HepG2 (cell line): ENCODE measurements around the gene HHATL. TPM values are rescaled to one million over a fixed set of nuclear protein-coding genes. Genes with fewer than 3 reads are reported as not detected.

Experiments
- ATAC-seq: fragments of 200-7000 bp; cut with Tn5 transposase; 3 replicates; pipeline ENCODE4 v1.9.1; 2020; ENCODE audit warnings: mild to moderate bottlenecking, moderate library complexity
- BruUV-seq: library from RNA; stranded (reverse); fragments of 400-500 nt; replicated peaks from 2 replicates; lab custom pipeline; 2021; lab: Mats Ljungman, UMichigan
- CTCF ChIA-PET: fragments of 300-600 bp; formaldehyde crosslinking; extraction: SDS; loops from one replicate; lab custom pipeline; 2021; ENCODE audit warnings: low total read pairs, inconsistent platforms, low intra/inter-chr PET ratio; lab: Yijun Ruan, JAX
- POLR2A ChIA-PET: fragments of 350-600 bp; sonication (Branson Sonifier 250); formaldehyde crosslinking; loops from one replicate; lab custom pipeline; 2020; ENCODE audit warnings: antibody characterized with exemption, inconsistent platforms; lab: Yijun Ruan, JAX
- DNase-seq: peaks from one replicate; pipeline ENCODE4 v3.0.0-alpha.2; 2015; ENCODE audit warnings: low spot score
- FAIRE-seq: peaks from 3 replicates; lab custom pipeline; 2011; peaks lifted over from hg19 to GRCh38; lab: Jason Lieb, UNC
- H2AFZ ChIP-seq: one replicate; pipeline ENCODE4 v1.6.1; 2011; ENCODE audit warnings: low read length, inconsistent platforms
- H3K27ac ChIP-seq: fragments of 300-600 bp; 3 replicates; pipeline ENCODE4 v1.8.0; 2011; ENCODE audit warnings: mixed run types, mild to moderate bottlenecking, mixed read lengths, low read length, inconsistent platforms; ENCODE audit not compliant: insufficient read depth; ENCODE audit errors: extremely low read length
- H3K27me3 ChIP-seq, 2 experiments: fragments of 200-600 bp in 1 of 2; 2 replicates in 1 of 2; 3 replicates in 1 of 2; pipeline versions ENCODE4 v1.6.0 to v1.8.0; 2011; ENCODE audit warnings: low read length in 2 of 2, mild to moderate bottlenecking in 2 of 2, moderate library complexity in 2 of 2, inconsistent platforms in 1 of 2; ENCODE audit not compliant: insufficient read depth in 2 of 2, control insufficient read depth in 1 of 2
- H3K36me3 ChIP-seq, 2 experiments: fragments of 200-600 bp in 1 of 2; replicated peaks in 1 of 2; 2 replicates in 1 of 2; 3 replicates in 1 of 2; pipeline versions ENCODE4 v1.5.1 to v1.8.0; 2011; ENCODE audit warnings: low read length in 2 of 2, inconsistent platforms in 1 of 2; ENCODE audit not compliant: insufficient read depth in 2 of 2, control insufficient read depth in 1 of 2
- H3K4me1 ChIP-seq: 2 replicates; pipeline ENCODE4 v1.5.1; 2012; ENCODE audit warnings: low read length, inconsistent platforms; ENCODE audit not compliant: insufficient read depth
- H3K4me2 ChIP-seq: 2 replicates; pipeline ENCODE4 v1.6.0; 2011; ENCODE audit warnings: low read depth, low read length, inconsistent platforms
- H3K4me3 ChIP-seq, 3 experiments: fragments of 200-600 bp in 1 of 3; sonication (generic), shearing (Covaris generic) in 1 of 3; replicated peaks in 1 of 3; 2 replicates each; pipeline ENCODE4 v1.5.1; 2011 to 2016; ENCODE audit warnings: low read length in 3 of 3, inconsistent platforms in 2 of 3, low read depth in 2 of 3, mild to moderate bottlenecking in 2 of 3, control low read depth in 1 of 3, mixed read lengths in 1 of 3; ENCODE audit not compliant: insufficient read depth in 1 of 3
- H3K79me2 ChIP-seq: one replicate; pipeline ENCODE4 v1.6.1; 2011; ENCODE audit warnings: low read length, inconsistent platforms; ENCODE audit not compliant: insufficient read depth
- H3K9ac ChIP-seq: 2 replicates; pipeline ENCODE4 v1.6.0; 2011; ENCODE audit warnings: mild to moderate bottlenecking, low read depth, low read length, inconsistent platforms; ENCODE audit not compliant: insufficient read depth
- H3K9me3 ChIP-seq: 2 replicates; pipeline ENCODE4 v1.5.1; 2012; ENCODE audit warnings: mild to moderate bottlenecking, low read length
- H4K20me1 ChIP-seq: 2 replicates; pipeline ENCODE4 v1.6.0; 2011; ENCODE audit warnings: inconsistent platforms, mild to moderate bottlenecking, low read length, moderate library complexity; ENCODE audit not compliant: insufficient read depth
- FOSL2 ChIP-seq: sonication (generic); formaldehyde crosslinking; IDR thresholded peaks from 2 replicates; pipeline ENCODE4 v1.4.0; 2020; ENCODE audit warnings: missing genetic modification reagents
- HNF4G ChIP-seq, 2 experiments: sonication (generic) in 1 of 2; formaldehyde crosslinking in 1 of 2; IDR thresholded peaks; 2 replicates each; pipeline versions ENCODE4 v1.4.0 to v1.6.1; 2011 to 2020; ENCODE audit warnings: borderline replicate concordance in 2 of 2, low read depth in 2 of 2, mild to moderate bottlenecking in 2 of 2, low read length in 1 of 2, missing genetic modification reagents in 1 of 2, moderate library complexity in 1 of 2
- PTBP1 ChIP-seq: fragments of 200-400 bp; formaldehyde crosslinking; IDR thresholded peaks from 2 replicates; pipeline ENCODE4 v1.6.1; 2018; ENCODE audit warnings: low read length, low read depth; ENCODE audit not compliant: poor library complexity, severe bottlenecking
- ZNF263 ChIP-seq: sonication (generic); formaldehyde crosslinking; IDR thresholded peaks from 2 replicates; pipeline ENCODE4 v1.4.0; 2020; ENCODE audit warnings: missing genetic modification reagents
- ZNF350 ChIP-seq: sonication (generic); formaldehyde crosslinking; IDR thresholded peaks from 2 replicates; pipeline ENCODE4 v1.4.0; 2020; ENCODE audit warnings: mild to moderate bottlenecking, low read depth, missing genetic modification reagents, borderline replicate concordance
- ZNF556 ChIP-seq: sonication (generic); formaldehyde crosslinking; IDR thresholded peaks from 2 replicates; pipeline ENCODE4 v1.4.0; 2020; ENCODE audit warnings: mild to moderate bottlenecking, missing genetic modification reagents, borderline replicate concordance
- ZNF615 ChIP-seq: sonication (generic); formaldehyde crosslinking; IDR thresholded peaks from 2 replicates; pipeline ENCODE4 v1.5.0; 2020; ENCODE audit warnings: mild to moderate bottlenecking, missing genetic modification reagents, borderline replicate concordance
- ZNF674 ChIP-seq: sonication (generic); formaldehyde crosslinking; IDR thresholded peaks from 2 replicates; pipeline ENCODE4 v1.5.0; 2020; ENCODE audit warnings: low read depth, mild to moderate bottlenecking, missing genetic modification reagents
- WGBS: methylation state at CpG from one replicate; pipeline ENCODE4 v1.1.6; 2017; ENCODE audit warnings: low lambda C conversion rate; 5-methylcytosine and 5-hydroxymethylcytosine counted together
- in situ Hi-C: cut with HindIII; loops from 2 replicates; pipeline ENCODE4 v1.10.0; 2017; ENCODE audit warnings: low pct_unique_long_range_greater_than_20kb; ENCODE audit not compliant: extremely low pct_ligation_motif_present
- intact Hi-C: fragments of 100-400 bp; cut with micrococcal nuclease; formaldehyde crosslinking; loops from one replicate; pipeline ENCODE4 v1.10.0; 2022; ENCODE audit not compliant: unreplicated experiment
- polyA plus RNA-seq, 8 experiments: library from polyadenylated mRNA; depleted of rRNA in 3 of 8; stranded (reverse) in 7 of 8; unstranded in 1 of 8; fragments of >200 nt; fragmentation: Illumina TruSeq in 4 of 8; extraction: Trizol in 4 of 8; gene quantifications; 2 replicates each; pipeline versions ENCODE4 v1.2.1 to v1.2.3, GENCODE V29; 2011 to 2016; ENCODE audit warnings: low read depth in 4 of 8, missing spikeins in 1 of 8, mixed read lengths in 1 of 8; ENCODE audit not compliant: insufficient read depth in 1 of 8
- total RNA-seq, 5 experiments: library from RNA; depleted of rRNA; stranded (reverse); fragments of >200 nt; fragmentation: Illumina TruSeq; extraction: Trizol; gene quantifications; 2 replicates each; pipeline ENCODE4 v1.2.3, GENCODE V29; 2016; ENCODE audit warnings: low read depth in 1 of 5

Gene HHATL
- total and polyA plus RNA-seq, 2 of the 13 experiments (the other 11 are each of a cell fraction or from before 2014, with no cell fraction given) = 0.26 TPM; not detected in 1

GRCh38 chr3:42655980-42656679 lies 46.5 kb downstream of the HHATL start:
- H3K27ac ChIP-seq = peak overlapping the region; percentile 16
- TF ChIP-seq HNF4G (IDR thresholded peaks at IDR 0.05; ENCODE audit: borderline replicate concordance, low read depth, low read length) (0 out of 2 replicates have a peak, but pooled peaks have one; percentile 9), HNF4G (CRISPR knock-in tag; IDR thresholded peaks at IDR 0.05; ENCODE audit: borderline replicate concordance, low read depth) (no peak), ZNF674 (CRISPR knock-in tag) (no peak), ZNF263 (CRISPR knock-in tag) (peak; percentile 37; the same call in 1 of the 2 replicates), ZNF615 (CRISPR knock-in tag) (0 out of 2 replicates have a peak, but pooled peaks have one; percentile 30), ZNF350 (CRISPR knock-in tag) (0 out of 2 replicates have a peak, but pooled peaks have one; percentile 7), FOSL2 (CRISPR knock-in tag) (peak; percentile 78), PTBP1 (no peak), ZNF556 (CRISPR knock-in tag) (0 out of 2 replicates have a peak, but pooled peaks have one; percentile 30)
- ChIA-PET CTCF (no interaction called here), POLR2A (no interaction called here)
- H3K4me2 ChIP-seq = peak overlapping the region; percentile 90; the same call in 1 of the 2 replicates
- 75% methylated on average over 6 of the region's 6 CpGs for WGBS
- no peaks in the 10 kb centered on the region for H3K9me3 ChIP-seq
- DNase-seq (no peak), FAIRE-seq (no peak), ATAC-seq (no peak; the same call in 2 of the 3 replicates)
- in situ Hi-C loops = no loop called here
- no peaks in the 10 kb centered on the region for H3K36me3 ChIP-seq
- H3K4me3 ChIP-seq = no peak overlapping the region
- H3K4me1 ChIP-seq = peaks cover 62% of the 10 kb centered on the region
- peaks cover 7% of the 10 kb centered on the region for H3K79me2 ChIP-seq
- H3K27me3 ChIP-seq = no peaks in the 10 kb centered on the region
- BruUV-seq = no TSS peak
- H3K9ac ChIP-seq = no peak overlapping the region
- H2AFZ ChIP-seq = no peak overlapping the region
- intact Hi-C loops = no loop called here
- H4K20me1 ChIP-seq = no peaks in the 10 kb centered on the region
